HG02973 (cell line): ENCODE measurements around the gene AGT.
"Not testable (repeated sequence)": the region's sequence is repeated elsewhere in the genome, so short reads cannot be mapped to it uniquely, and the experiment has no call there.

Source experiments
- ATAC-seq: cut with Tn5 transposase; IDR thresholded peaks from one replicate; pipeline ENCODE4 v1.9.1; 2021; ENCODE audit warnings: moderate library complexity; ENCODE audit not compliant: unreplicated experiment

Gene AGT

GRCh38 chr1:230707732-230708630 lies 5.9 kb downstream of the AGT start:
- no peak for ATAC-seq

GRCh38 chr1:230706887-230707731 lies 6.8 kb downstream of the AGT start:
- no peak for ATAC-seq

- no peak for ATAC-seq
Measured at GRCh38 chr1:230706020-230706699, 7.8 kb downstream of the AGT start.

- ATAC-seq: no peak
Measured at GRCh38 chr1:230705289-230706019, 8.5 kb downstream of the AGT start.

- no peak for ATAC-seq
Measured at GRCh38 chr1:230704830-230705229, 9.1 kb downstream of the AGT start.

- ATAC-seq: no peak
Measured at GRCh38 chr1:230703679-230704385, 10.1 kb downstream of the AGT start.

- no peak for ATAC-seq
Measured at GRCh38 chr1:230702934-230703678, 10.8 kb downstream of the AGT start.

GRCh38 chr1:230701895-230702768 lies 11.8 kb downstream of the AGT start:
- no peak for ATAC-seq

GRCh38 chr1:230701434-230701833 lies 12.5 kb downstream of the AGT start:
- no peak for ATAC-seq

GRCh38 chr1:230700132-230700531 lies 13.8 kb downstream of the AGT start:
- ATAC-seq: no peak

- ATAC-seq: no peak
Measured at GRCh38 chr1:230699716-230700115, 14.2 kb downstream of the AGT start.

- ATAC-seq: not testable (repeated sequence)
Measured at GRCh38 chr1:230698964-230699363, 15.0 kb downstream of the AGT start.

GRCh38 chr1:230698130-230698529 lies 15.8 kb downstream of the AGT start:
- ATAC-seq: no peak

- no peak for ATAC-seq
Measured at GRCh38 chr1:230696722-230697437, 17.0 kb downstream of the AGT start.

- ATAC-seq: no peak
Measured at GRCh38 chr1:230696218-230696617, 17.7 kb downstream of the AGT start.

- no peak for ATAC-seq
Measured at GRCh38 chr1:230694991-230695390, 18.9 kb downstream of the AGT start.

GRCh38 chr1:230694464-230694863 lies 19.5 kb downstream of the AGT start:
- no peak for ATAC-seq

- no peak for ATAC-seq
Measured at GRCh38 chr1:230693777-230694176, 20.1 kb downstream of the AGT start.
